Stimulated activated CD8-positive, alpha-beta memory T cell treated with anti-CD3 and anti-CD28 coated beads, Interleukin-12 subunit alpha, Interleukin-12 subunit beta, amount 100 ng/mL, for 4 hours (primary cell): Measurements from ENCODE around the gene PSMG4.

Experiments
- DNase-seq: peaks from one replicate; pipeline ENCODE4 v3.0.0-alpha.2; 2020; ENCODE audit warnings: low read depth

PSMG4 gene

GRCh38 chr6:3276174-3277167, 17.7 kb downstream of the PSMG4 start:
- DNase-seq = no peak

- no peak for DNase-seq
Measured at GRCh38 chr6:3277251-3277650, 18.5 kb downstream of the PSMG4 start.

- DNase-seq = no peak
Measured at GRCh38 chr6:3277851-3278416, 19.2 kb downstream of the PSMG4 start.

- DNase-seq = no peak
Measured at GRCh38 chr6:3278691-3279090, 19.9 kb downstream of the PSMG4 start.

- DNase-seq = no peak
Measured at GRCh38 chr6:3280091-3280490, 21.3 kb downstream of the PSMG4 start.

GRCh38 chr6:3280866-3281465, 22.2 kb downstream of the PSMG4 start:
- no peak for DNase-seq

GRCh38 chr6:3281631-3282475, 23.1 kb downstream of the PSMG4 start:
- DNase-seq = no peak

GRCh38 chr6:3282476-3283236, 23.9 kb downstream of the PSMG4 start:
- DNase-seq = no peak

- DNase-seq = no peak
Measured at GRCh38 chr6:3283241-3283640, 24.5 kb downstream of the PSMG4 start.

GRCh38 chr6:3283641-3284435, 25.1 kb downstream of the PSMG4 start:
- DNase-seq = no peak

- no peak for DNase-seq
Measured at GRCh38 chr6:3284436-3284876, 25.7 kb downstream of the PSMG4 start.

GRCh38 chr6:3285049-3285639, 26.4 kb downstream of the PSMG4 start:
- DNase-seq = no peak

- DNase-seq = no peak
Measured at GRCh38 chr6:3285732-3286131, 27.0 kb downstream of the PSMG4 start.

- DNase-seq = no peak
Measured at GRCh38 chr6:3286641-3287171, 28.0 kb downstream of the PSMG4 start.

GRCh38 chr6:3287308-3287707, 28.6 kb downstream of the PSMG4 start:
- no peak for DNase-seq

- no peak for DNase-seq
Measured at GRCh38 chr6:3287976-3288707, 29.4 kb downstream of the PSMG4 start.

- no peak for DNase-seq
Measured at GRCh38 chr6:3288711-3289663, 30.2 kb downstream of the PSMG4 start.

- no peak for DNase-seq
Measured at GRCh38 chr6:3289664-3290055, 30.9 kb downstream of the PSMG4 start.
